T-helper 1 cell treated with Interleukin-12 subunit alpha and Interleukin-12 subunit beta and Interleukin-4 antibody, amounts not matched to agents 30 μg/mL and 1 μg/mL, for 36 hours (primary cell): ENCODE results near the gene CRHR1.

Source experiments
- H3K27ac Mint-ChIP-seq: one replicate; pipeline ENCODE4 v1.8.0; 2021; ENCODE audit warnings: mild to moderate bottlenecking, mixed read lengths
- H3K27me3 Mint-ChIP-seq: one replicate; pipeline ENCODE4 v1.8.0; 2021; ENCODE audit warnings: low read depth, mixed read lengths
- H3K36me3 Mint-ChIP-seq: one replicate; pipeline ENCODE4 v1.8.0; 2021; ENCODE audit warnings: low read depth, mixed read lengths
- H3K4me1 Mint-ChIP-seq: one replicate; pipeline ENCODE4 v1.8.0; 2021; ENCODE audit warnings: low read depth, mixed read lengths
- H3K4me3 Mint-ChIP-seq: one replicate; pipeline ENCODE4 v1.8.0; 2021; ENCODE audit warnings: mild to moderate bottlenecking, moderate library complexity, mixed read lengths
- H3K9me3 Mint-ChIP-seq: one replicate; pipeline ENCODE4 v1.8.0; 2021; ENCODE audit warnings: mixed read lengths

CRHR1 gene

GRCh38 chr17:45846646-45847045 is 62.5 kb downstream of the CRHR1 start:
- no peaks in the 10 kb centered on the region for H3K4me1 Mint-ChIP-seq
- H3K4me3 Mint-ChIP-seq = no peak overlapping the region
- no peaks in the 10 kb centered on the region for H3K27me3 Mint-ChIP-seq
- no peaks in the 10 kb centered on the region for H3K9me3 Mint-ChIP-seq
- H3K27ac Mint-ChIP-seq = no peak overlapping the region
- H3K36me3 Mint-ChIP-seq = no peaks in the 10 kb centered on the region

- Mint-ChIP-seq H3K27me3 (no peaks in the 10 kb centered on the region), H3K4me1 (no peaks in the 10 kb centered on the region), H3K27ac (no peak overlapping the region), H3K36me3 (no peaks in the 10 kb centered on the region), H3K4me3 (no peak overlapping the region), H3K9me3 (no peaks in the 10 kb centered on the region)
Observed at GRCh38 chr17:45847101-45847500, 63.0 kb downstream of the CRHR1 start.

GRCh38 chr17:45847747-45848146 is 63.6 kb downstream of the CRHR1 start:
- Mint-ChIP-seq H3K27me3 (peaks cover 3% of the 10 kb centered on the region), H3K4me1 (peaks cover 4% of the 10 kb centered on the region), H3K4me3 (no peak overlapping the region), H3K27ac (no peak overlapping the region), H3K9me3 (no peaks in the 10 kb centered on the region), H3K36me3 (no peaks in the 10 kb centered on the region)

GRCh38 chr17:45848405-45848804 is 64.3 kb downstream of the CRHR1 start:
- Mint-ChIP-seq H3K4me3 (no peak overlapping the region), H3K9me3 (no peaks in the 10 kb centered on the region), H3K4me1 (peaks cover 4% of the 10 kb centered on the region), H3K27me3 (peaks cover 4% of the 10 kb centered on the region), H3K27ac (no peak overlapping the region), H3K36me3 (no peaks in the 10 kb centered on the region)

GRCh38 chr17:45848868-45849535 is 64.9 kb downstream of the CRHR1 start:
- H3K27me3 Mint-ChIP-seq = peaks cover 4% of the 10 kb centered on the region
- no peaks in the 10 kb centered on the region for H3K9me3 Mint-ChIP-seq
- no peak overlapping the region for H3K27ac Mint-ChIP-seq
- H3K36me3 Mint-ChIP-seq = no peaks in the 10 kb centered on the region
- H3K4me1 Mint-ChIP-seq = peaks cover 4% of the 10 kb centered on the region
- no peak overlapping the region for H3K4me3 Mint-ChIP-seq

- Mint-ChIP-seq H3K4me3 (no peak overlapping the region), H3K27ac (no peak overlapping the region), H3K36me3 (no peaks in the 10 kb centered on the region), H3K4me1 (peaks cover 4% of the 10 kb centered on the region), H3K27me3 (peaks cover 4% of the 10 kb centered on the region), H3K9me3 (no peaks in the 10 kb centered on the region)
Observed at GRCh38 chr17:45849536-45849990, 65.4 kb downstream of the CRHR1 start.

GRCh38 chr17:45850011-45850410 is 65.9 kb downstream of the CRHR1 start:
- Mint-ChIP-seq H3K4me3 (no peak overlapping the region), H3K4me1 (peaks cover 4% of the 10 kb centered on the region), H3K27ac (no peak overlapping the region), H3K36me3 (no peaks in the 10 kb centered on the region), H3K9me3 (no peaks in the 10 kb centered on the region), H3K27me3 (peaks cover 4% of the 10 kb centered on the region)

- H3K4me1 Mint-ChIP-seq = peaks cover 4% of the 10 kb centered on the region
- no peak overlapping the region for H3K4me3 Mint-ChIP-seq
- H3K27me3 Mint-ChIP-seq = peaks cover 4% of the 10 kb centered on the region
- no peaks in the 10 kb centered on the region for H3K9me3 Mint-ChIP-seq
- H3K27ac Mint-ChIP-seq = no peak overlapping the region
- no peaks in the 10 kb centered on the region for H3K36me3 Mint-ChIP-seq
Observed at GRCh38 chr17:45850468-45850867, 66.3 kb downstream of the CRHR1 start.

GRCh38 chr17:45851022-45851421 is 66.9 kb downstream of the CRHR1 start:
- no peak overlapping the region for H3K4me3 Mint-ChIP-seq
- H3K4me1 Mint-ChIP-seq = peaks cover 4% of the 10 kb centered on the region
- H3K27me3 Mint-ChIP-seq = peaks cover 8% of the 10 kb centered on the region
- H3K9me3 Mint-ChIP-seq = no peaks in the 10 kb centered on the region
- H3K27ac Mint-ChIP-seq = no peak overlapping the region
- H3K36me3 Mint-ChIP-seq = no peaks in the 10 kb centered on the region

GRCh38 chr17:45851464-45851863 is 67.3 kb downstream of the CRHR1 start:
- no peak overlapping the region for H3K4me3 Mint-ChIP-seq
- H3K9me3 Mint-ChIP-seq = no peaks in the 10 kb centered on the region
- no peak overlapping the region for H3K27ac Mint-ChIP-seq
- no peaks in the 10 kb centered on the region for H3K36me3 Mint-ChIP-seq
- peaks cover 8% of the 10 kb centered on the region for H3K27me3 Mint-ChIP-seq
- H3K4me1 Mint-ChIP-seq = peaks cover 4% of the 10 kb centered on the region

GRCh38 chr17:45851873-45852272 is 67.8 kb downstream of the CRHR1 start:
- Mint-ChIP-seq H3K4me3 (no peak overlapping the region), H3K36me3 (no peaks in the 10 kb centered on the region), H3K4me1 (peaks cover 4% of the 10 kb centered on the region), H3K9me3 (no peaks in the 10 kb centered on the region), H3K27ac (no peak overlapping the region), H3K27me3 (peaks cover 8% of the 10 kb centered on the region)

- Mint-ChIP-seq H3K4me1 (peaks cover 4% of the 10 kb centered on the region), H3K4me3 (no peak overlapping the region), H3K9me3 (no peaks in the 10 kb centered on the region), H3K27ac (no peak overlapping the region), H3K27me3 (peaks cover 11% of the 10 kb centered on the region), H3K36me3 (no peaks in the 10 kb centered on the region)
Observed at GRCh38 chr17:45852535-45853297, 68.6 kb downstream of the CRHR1 start.

GRCh38 chr17:45854209-45854608 is 70.1 kb downstream of the CRHR1 start:
- H3K4me3 Mint-ChIP-seq = no peak overlapping the region
- peaks cover 16% of the 10 kb centered on the region for H3K27me3 Mint-ChIP-seq
- peaks cover 4% of the 10 kb centered on the region for H3K4me1 Mint-ChIP-seq
- no peak overlapping the region for H3K27ac Mint-ChIP-seq
- H3K9me3 Mint-ChIP-seq = no peaks in the 10 kb centered on the region
- no peaks in the 10 kb centered on the region for H3K36me3 Mint-ChIP-seq

- Mint-ChIP-seq H3K27me3 (peaks cover 16% of the 10 kb centered on the region), H3K36me3 (no peaks in the 10 kb centered on the region), H3K27ac (no peak overlapping the region), H3K4me1 (peaks cover 4% of the 10 kb centered on the region), H3K4me3 (no peak overlapping the region), H3K9me3 (no peaks in the 10 kb centered on the region)
Observed at GRCh38 chr17:45855691-45856336, 71.7 kb downstream of the CRHR1 start.
